Jurkat, Clone E6-1 (cell line): Measurements from ENCODE around the gene COPE.

Experiments used
- DNase-seq: peaks from one replicate; pipeline ENCODE4 v3.0.0-alpha.2; 2011; ENCODE audit warnings: low read depth, low spot score
- H3K4me3 ChIP-seq: 2 replicates; pipeline ENCODE4 v1.5.1; 2011; ENCODE audit warnings: mild to moderate bottlenecking, low read length, control low read depth, moderate library complexity

The COPE gene

DNA sequence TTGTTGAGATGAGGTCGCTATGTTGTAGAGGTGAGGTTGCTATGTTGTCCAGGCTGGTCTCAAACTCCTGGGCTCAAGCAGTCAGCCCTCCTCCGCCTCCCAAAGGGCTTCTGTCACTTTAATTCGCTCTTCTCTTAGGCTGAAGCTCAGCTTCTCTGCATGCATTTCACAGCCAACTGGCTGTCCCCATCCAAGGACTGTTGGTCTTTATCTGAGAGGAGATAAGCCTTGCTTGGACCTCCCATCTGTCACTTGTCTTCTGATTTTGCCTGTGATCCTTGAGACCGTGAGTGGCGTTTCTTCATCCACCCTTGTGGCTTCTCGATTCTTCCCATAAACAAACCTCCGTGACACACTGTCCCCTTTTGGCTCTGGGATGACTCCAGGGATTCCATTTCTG lies 47.6 kb downstream of the COPE start:
- H3K4me3 ChIP-seq: no peak overlapping the region
- DNase-seq: no peak

DNA sequence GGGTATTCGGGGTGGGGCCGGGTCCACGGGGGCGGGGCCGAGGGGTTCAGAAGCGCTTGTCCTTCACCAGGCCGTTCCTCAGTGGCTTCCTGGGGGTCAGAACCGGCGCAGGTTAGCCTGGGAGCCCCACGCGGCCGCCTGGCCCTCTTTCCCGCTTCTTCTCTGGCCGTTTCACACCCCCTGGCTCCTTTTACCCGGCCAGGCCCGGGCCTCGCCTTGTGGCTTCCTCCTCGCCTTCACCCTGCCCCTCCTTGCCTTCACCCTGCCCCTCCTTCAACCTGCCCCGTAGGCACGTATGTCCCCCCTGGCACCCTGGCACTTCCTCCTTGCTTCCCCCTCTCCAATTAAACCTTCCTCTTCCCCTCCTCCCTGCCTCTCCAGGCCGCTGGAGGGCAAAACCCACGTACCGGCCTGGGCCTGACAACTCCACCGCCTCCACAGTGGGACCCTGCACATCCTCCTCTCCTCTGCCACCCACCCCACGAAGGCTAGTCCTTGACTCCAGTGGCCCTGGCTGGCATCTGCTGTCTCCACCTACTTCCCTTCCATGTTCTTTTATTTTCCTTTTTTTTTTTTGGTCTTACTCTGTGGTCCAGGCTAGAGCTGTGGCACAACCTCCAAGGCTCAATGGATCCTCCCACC lies 48.5 kb downstream of the COPE start:
- DNase-seq: no peak
- no peak overlapping the region for H3K4me3 ChIP-seq

DNA sequence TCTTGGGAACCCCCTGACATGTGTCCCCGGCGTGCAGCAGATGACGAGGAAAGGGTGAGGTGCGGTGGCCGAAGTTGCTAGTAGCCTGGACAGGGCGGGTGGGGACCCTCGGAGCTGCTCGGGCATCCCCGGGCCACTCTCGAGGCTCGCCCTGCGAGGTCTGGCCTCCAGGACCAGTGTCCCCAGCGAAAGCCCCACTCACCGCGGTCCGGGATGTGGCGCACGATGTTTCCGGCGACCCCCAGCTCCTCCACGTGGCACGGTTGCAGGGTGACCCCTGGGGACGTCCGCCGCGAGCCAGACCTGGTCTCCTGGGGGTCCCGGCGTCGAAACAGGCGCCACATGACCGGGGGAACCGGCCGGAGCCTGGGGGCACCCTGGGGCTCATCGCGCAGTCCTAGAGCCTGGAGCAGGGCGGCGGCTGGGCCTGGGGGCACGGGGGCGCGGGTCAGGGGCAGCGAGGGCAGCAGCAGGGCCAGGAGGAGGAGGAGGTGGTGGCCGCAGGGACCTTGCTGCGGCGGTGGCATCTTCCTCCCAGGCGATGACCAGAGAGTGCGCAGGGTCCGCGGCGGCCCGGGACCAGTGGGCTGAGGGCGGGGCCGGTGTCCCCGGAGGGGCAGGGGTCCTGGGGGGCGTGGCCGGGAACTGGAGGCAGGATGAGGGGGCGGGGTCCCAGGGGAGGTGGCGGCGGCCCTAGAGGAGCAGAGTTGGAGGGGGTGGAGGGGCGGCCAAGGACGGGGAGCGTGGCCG lies 49.2 kb downstream of the COPE start:
- no peak overlapping the region for H3K4me3 ChIP-seq

DNA sequence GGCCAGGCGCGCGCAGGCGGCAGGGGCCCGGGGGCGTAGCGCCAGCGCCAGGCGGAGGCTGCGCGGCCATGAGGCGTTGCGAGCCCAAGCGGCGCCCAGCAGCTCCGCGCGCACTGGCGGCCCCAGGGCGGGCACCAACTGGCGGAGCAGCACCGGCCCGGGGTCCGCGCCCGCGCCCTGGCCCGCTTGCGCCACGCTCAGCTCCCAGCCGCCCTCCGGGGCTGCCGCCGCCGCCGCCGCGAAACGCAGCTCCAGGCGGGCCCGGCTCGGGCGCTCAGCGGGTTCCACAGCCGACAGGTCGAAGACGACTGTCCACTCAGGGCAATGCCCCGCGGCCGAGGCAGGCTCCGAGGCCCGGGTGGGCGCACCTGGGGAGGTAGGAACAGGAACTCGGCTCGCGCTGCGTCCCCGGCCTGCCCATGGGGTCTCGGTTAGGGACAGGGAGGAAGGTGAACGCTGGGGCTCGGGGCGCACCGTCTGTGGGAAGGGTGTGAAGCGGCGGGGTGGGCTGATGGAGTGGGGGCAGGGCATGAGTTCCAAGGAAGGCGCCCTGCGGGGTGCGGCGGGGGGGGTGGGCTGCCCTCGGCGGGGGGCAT lies 50.1 kb downstream of the COPE start:
- no peak for DNase-seq
- H3K4me3 ChIP-seq: no peak overlapping the region

More for the DNA sequence above, 49.2 kb downstream of the COPE start:
- no peak for DNase-seq

DNA sequence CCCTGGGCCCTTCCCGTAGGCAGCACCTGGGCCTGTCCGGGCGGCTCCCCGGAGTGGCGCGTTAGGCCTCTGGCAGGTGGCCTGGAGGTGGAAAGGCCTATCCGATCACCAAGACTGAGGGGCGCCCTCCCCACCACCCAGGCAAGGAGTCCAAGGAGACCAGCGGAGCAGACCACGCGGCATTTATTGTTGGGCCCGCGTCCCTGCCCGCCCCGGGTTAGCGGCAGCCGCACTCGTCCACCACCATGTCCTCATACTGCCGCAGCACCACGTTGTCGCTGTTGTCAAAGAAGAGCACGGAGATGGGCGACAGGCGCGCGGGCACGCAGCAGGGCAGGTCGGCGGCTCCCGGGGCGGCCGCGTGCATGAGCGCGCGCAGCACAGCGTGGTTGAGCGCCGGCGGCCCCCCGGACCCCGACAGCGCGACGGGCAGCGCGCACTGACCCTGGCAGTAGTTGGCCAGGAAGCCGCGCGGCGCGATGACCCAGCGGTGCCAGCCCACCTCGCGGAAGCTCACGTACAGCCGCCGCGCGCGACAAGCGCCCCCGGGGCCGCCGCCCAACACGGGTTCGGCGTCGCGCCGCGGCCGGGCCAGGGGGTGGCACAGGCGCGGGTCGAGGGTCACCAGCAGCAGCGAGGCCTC lies 50.7 kb downstream of the COPE start:
- no peak overlapping the region for H3K4me3 ChIP-seq
- DNase-seq: no peak

DNA sequence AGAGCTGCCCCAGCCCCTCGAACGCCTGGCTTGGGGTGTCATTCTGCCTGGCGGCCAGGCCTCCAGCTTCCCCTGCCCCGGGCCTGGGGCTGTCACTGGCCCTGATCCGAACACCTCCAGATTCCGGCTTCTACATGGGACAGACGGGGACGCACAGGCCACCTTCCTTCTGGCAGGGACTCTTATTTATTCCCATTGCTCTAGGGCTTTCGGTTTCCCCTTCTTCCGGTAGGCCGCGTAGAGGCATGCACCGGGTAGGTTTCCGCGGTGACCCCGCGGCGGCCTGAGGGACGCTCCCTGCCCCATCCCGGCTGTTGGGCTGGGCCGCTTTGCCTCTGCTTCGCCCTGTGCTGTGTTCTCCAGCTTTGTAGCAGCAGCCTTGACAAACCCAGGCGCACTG lies 51.4 kb downstream of the COPE start:
- H3K4me3 ChIP-seq: no peak overlapping the region
- no peak for DNase-seq

DNA sequence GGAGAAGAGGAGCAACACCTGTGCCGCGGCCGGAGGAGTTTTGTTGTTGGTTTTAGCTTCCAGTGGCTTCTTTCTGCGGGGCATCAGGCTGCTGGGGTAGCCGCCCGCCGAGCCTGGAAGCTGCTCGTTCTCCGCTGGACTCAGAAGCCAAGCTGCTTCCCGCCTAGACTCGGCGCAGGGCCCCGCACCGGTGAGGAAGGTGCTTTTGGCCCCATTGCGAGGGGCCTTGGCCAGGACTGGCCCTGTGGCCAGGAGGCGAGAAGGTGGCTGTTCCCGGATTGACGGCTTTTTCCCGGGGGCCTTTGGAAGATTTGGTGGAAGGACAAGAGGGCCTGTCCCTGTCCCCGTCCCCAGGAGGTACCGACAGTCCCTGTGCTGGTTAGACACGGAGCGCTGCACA lies 52.0 kb downstream of the COPE start:
- no peak overlapping the region for H3K4me3 ChIP-seq
- no peak for DNase-seq

DNA sequence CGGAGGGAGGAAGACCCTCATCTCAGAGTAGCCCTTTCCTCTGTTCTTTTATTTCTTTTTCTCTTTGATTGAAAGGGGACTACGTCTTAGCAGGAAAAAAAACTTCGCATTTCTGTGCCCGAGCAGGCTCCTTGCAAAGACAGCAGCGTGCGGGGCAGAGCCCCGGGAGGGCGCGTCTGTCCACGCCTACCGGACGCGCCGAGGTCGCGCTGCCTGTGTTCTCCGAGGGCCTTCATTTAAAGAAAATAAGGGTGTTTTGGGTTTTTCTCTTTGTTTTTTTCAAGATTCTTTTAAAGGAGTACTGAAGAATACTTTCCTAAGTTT lies 52.4 kb downstream of the COPE start:
- no peak for DNase-seq
- H3K4me3 ChIP-seq: no peak overlapping the region

DNA sequence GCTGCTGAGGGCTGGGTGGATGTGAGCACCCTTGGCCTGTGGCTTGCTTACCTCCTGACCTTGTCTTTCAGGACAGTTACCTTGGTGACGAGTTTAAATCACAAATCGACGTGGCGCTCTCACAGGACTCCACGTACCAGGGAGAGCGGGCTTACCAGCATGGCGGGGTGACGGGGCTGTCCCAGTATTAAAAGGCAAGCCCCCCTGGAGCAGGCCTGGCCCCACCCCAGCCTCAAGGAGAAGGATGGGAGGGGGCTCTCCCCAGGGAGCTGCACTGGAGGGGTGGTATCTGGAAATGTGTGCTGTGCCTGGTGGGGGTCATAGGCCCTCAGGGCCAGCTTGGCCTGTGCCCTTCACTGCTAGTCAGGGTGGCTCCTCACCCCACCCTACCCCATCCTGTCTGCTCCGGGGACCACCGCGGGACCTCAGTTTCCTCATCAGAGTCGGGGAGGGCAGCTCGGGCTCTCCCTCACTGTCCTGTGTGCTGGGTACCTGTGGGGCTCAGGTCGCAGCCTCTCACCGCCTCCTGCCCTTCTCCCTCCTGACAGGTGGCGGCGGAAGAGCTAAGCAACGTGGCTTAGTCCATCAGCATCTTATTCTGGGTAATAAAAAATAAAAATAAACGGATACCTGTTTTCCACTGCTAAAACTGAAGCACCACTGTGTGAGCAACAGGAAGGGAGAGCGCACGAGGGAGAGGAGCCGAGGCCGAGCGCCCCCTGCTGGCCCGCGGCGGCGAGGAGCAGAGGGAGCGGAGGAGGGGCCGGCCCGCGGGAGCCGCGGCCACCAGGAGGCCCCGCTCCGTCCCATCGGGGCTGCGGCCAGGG lies 53.0 kb downstream of the COPE start:
- H3K4me3 ChIP-seq: no peak overlapping the region
- peak; percentile 15 for DNase-seq

DNA sequence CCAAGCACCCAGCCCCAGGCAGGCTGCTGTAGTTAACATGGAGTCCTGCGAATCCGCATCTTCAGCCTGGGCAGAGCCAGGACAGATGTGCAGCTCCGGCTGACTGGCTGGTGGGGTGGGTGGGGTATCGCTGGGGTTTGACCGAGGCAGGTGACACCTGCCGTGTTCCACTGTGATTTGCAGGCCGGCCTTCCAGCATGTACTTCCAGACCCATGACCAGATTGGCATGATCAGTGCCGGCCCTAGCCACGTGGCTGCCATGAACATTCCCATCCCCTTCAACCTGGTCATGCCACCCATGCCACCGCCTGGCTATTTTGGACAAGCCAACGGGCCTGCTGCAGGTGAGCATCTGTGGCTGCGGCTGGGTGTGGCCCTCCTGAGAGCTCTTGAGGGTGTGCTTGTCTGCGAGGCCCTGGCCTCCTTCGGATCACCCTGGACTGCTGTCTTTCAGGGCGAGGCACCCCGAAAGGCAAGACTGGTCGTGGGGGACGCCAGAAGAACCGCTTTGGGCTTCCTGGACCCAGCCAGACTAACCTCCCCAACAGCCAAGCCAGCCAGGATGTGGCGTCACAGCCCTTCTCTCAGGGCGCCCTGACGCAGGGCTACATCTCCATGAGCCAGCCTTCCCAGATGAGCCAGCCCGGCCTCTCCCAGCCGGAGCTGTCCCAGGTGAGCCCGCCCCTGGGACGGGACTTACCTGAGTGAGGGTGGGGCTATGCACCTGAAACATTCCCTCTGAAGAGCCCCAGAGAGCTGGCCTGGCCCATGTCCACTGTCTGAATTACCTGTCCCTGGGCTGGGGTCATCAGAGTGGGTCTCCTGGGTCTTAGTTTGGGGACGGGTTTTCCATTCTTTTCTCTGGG lies 53.8 kb downstream of the COPE start:
- DNase-seq: no peak
- no peak overlapping the region for H3K4me3 ChIP-seq

DNA sequence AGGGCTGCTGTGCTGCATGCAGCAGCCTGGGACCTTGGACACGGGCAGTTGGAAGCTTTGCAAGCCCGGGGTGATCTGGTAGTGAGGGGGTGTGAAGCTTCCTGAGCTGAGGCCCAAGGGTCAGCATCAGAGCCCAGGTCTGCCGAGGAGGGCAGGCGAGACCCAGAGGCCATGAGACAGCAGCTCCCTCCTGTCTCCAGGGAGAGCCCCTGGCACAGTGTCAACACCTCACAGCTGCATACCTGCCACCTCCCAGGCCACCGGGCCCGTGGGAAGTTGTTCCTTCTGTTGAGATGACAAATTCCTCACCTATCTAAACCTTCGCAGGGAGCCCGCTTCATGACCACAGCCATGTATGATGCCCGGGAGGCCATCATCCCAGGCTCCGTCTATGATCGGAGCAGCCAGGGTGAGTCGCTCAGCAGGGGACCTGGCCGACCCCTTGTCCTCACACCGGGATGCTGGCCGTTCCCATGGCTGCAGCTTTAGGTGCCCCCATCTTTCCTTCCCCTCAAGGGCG lies 55.3 kb downstream of the COPE start:
- no peak for DNase-seq
- no peak overlapping the region for H3K4me3 ChIP-seq

DNA sequence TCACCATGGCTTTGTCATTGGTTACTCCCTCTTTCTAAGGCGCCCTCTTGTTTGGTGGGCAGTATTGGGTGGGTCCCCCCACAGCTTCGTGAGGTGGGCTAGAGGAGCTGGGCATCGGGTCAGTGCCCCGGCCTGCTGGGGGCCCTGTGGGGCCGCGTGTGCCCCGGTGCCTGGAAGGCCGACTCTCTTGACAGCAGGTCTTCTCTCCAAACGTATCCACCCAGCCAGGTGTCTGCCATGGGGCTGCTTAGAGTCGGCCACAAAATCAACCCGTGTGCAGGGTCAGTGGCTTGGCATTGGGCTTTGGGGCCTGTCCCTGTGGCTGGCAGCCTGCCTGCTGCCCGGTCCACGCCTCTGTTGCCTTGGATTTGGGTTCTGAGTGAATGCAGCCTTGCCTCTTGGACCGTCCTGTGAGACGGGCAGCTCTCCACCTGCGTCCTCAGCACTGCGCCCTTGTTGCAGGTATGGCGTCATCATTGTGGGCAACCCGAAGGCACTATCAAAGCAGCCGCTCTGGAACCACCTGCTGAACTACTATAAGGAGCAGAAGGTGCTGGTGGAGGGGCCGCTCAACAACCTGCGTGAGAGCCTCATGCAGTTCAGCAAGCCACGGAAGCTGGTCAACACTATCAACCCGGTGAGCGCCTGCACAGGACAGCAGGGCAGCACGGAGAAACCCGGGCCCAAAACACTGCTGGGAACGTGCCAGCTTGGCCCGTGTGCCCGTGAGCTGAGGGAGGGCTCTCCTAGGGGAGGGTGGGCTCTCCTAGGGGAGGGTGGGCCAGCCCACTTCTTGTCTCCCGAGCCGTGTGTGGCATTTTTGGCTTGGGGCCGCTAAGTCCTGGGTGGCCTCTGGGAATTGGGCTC lies 56.0 kb downstream of the COPE start:
- no peak overlapping the region for H3K4me3 ChIP-seq
- no peak for DNase-seq

DNA sequence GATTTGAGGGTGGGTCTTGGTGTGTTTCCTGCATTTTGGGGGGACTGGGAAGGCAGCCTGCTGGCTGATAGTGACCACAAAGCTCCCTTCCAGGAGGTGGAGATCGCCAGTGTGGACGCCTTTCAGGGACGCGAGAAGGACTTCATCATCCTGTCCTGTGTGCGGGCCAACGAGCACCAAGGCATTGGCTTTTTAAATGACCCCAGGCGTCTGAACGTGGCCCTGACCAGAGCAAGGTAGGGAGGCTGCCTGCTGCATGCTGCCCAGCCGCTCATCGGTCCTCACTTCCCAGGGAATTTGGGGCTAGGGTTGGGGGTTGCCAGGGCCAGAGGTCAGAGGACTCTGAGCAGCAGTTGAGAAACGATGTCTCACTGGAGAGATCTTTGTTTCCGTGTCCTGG lies 57.3 kb downstream of the COPE start:
- no peak for DNase-seq
- no peak overlapping the region for H3K4me3 ChIP-seq

DNA sequence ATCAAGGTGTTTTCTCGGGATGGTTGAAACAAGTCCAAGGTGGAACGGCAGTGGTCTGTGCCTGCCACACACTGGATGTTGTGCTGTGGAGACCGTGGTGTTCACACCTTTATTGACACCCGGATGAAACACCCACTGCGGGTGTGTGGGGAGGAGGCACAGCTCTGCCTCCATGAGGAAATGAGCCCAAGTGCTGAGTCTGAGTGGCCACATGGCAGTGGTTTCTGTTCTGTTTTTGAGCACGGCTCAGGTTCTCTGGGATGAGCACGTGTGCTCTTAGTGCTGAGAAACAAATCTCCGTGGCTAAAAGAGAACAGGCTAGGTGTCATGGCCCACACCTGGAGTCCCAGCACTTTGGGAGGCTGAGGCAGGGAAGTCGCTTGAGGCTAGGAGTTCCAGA lies 58.0 kb downstream of the COPE start:
- no peak overlapping the region for H3K4me3 ChIP-seq
- no peak for DNase-seq

DNA sequence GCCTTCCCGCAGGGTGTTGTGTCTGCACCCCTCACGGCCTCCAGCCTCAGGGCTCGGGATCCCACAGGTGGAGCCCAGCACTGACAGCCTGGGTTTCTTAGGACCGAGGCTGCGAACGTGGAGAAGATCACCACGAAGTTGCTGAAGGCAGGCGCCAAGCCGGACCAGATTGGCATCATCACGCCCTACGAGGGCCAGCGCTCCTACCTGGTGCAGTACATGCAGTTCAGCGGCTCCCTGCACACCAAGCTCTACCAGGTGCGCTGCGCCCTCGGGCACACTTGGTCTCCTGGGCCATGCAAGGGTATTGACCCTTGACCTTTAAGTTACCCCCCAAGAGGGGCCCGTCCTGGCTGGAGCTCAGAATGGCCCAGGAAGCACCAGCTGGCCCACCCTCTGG lies 58.5 kb downstream of the COPE start:
- no peak for DNase-seq
- no peak overlapping the region for H3K4me3 ChIP-seq

DNA sequence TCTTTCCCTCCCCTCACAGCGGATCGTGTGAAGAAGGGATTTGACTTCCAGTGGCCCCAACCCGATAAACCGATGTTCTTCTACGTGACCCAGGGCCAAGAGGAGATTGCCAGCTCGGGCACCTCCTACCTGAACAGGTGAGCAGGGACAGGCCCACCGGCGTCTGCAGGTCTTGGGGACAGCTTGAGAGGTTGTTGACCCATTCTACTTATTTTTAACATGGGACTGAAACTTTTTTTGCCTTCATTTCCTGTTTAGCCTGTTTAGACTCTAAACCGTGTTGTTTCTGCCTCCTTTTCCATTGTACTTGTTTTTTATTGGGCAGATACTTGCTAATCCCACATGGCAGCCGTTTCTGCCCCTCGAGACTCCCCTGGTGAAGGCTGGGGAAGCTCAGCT lies 58.9 kb downstream of the COPE start:
- H3K4me3 ChIP-seq: no peak overlapping the region
- no peak for DNase-seq

DNA sequence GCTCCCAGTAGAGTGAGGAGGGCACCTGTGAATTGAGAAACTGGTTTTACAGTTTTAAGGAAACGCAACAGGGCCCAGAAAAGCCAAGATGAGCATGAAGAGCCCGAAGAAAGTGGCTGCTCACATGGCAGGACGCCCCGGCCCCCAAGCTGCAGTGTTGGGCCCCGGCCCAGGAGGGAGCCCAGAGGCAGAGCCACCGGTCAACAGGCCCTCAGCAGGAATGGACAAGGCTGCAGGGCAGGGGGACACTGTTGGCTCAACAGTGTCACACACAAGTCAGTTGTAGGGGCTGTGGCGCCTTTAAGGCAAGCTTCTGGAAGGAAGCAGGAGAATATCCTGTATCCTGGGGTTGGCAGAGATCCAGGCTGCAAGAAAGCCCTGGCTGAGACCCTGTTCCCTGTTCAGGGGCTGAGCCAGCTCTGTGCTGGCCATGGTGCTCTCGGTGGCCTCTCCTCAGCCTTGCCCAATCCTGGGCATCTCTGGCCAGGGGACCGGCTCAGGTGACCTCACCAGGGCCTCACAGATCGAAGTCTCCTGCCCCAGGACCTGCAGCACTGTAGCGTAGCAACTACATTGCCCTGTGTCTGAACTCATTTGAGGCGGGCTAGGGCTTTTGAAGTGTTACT lies 59.4 kb downstream of the COPE start:
- no peak overlapping the region for H3K4me3 ChIP-seq
- no peak for DNase-seq
